AML-193 (cell line): ENCODE results near the gene BTBD18.
A peak's percentile ranks its signal among the peaks of the same experiment; 100 is the strongest.

ENCODE experiments used
- DNase-seq, 2 experiments: peaks; one replicate each; lab custom pipeline; 2025; lab: John Stamatoyannopoulos, UW

BTBD18 gene

DNA sequence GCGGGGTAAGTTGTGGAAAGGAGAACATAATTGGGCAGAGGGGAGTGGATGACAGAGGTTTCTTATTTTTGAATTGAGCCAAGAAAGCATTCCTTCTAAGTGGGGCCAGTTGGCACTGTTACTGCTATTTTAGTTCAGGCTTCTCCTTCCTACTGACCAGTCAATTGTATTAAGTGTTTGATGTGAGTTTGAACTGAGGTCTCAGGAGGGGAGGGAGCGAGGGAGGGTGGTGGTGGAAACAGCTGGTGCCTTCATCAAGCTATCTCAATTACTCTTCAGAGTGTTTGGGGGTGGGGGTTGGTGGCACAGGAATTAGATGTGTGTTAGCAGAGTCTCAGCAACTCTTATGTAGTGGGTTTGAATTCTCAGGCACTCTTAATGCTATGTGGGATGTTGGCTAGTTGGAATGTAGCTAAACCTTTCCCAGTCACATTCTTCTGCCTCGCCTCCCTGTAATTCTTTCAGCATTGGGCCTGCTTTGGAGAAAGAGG lies 24.5 kb upstream of the BTBD18 start:
- DNase-seq = no peak

DNA sequence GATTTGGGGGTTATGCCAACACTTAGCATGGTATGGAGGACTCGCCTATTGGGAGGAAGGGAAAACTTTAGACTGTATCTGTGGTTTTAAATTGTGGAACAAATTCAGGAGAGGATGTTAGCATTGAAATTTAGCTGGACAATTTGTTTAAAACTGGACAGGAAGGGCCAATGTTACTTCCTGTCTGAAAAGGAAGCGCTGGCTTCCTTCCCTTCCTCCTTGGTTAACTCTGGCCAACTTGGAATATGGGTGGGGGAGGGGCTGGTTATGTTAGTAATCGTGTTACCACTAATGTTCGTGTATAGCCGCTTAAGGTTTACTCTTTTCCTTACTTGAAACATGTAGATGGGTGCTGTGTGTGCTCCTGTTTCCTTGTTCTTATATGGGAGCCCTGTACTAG lies 23.9 kb upstream of the BTBD18 start:
- DNase-seq = no peak

DNA sequence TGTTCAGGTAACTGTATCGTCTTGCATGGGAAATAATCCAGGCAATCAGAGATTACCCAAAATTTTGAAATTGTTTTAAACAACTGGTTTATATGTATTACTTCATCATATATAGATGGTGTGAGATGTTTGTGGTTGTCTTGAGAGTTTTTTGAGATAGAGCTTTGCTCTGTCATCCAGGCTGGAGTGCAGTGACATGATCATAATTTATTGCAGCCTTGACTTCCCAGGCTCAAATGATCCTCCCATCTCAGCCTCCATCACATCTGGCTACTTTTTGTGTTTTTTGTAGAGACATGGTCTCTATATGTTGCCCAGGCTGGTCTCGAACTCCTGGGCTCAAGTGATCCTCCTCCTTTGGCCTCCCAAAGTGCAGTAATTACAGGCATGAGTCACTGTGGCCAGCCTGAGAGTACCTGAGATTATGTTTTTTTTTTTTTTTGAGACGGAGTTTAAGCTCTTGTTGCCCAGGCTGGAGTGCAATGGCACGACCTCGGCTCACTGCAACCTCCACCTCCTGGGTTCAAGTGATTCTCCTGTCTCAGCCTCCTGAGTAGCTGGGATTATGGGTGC lies 21.5 kb upstream of the BTBD18 start:
- no peak for DNase-seq

DNA sequence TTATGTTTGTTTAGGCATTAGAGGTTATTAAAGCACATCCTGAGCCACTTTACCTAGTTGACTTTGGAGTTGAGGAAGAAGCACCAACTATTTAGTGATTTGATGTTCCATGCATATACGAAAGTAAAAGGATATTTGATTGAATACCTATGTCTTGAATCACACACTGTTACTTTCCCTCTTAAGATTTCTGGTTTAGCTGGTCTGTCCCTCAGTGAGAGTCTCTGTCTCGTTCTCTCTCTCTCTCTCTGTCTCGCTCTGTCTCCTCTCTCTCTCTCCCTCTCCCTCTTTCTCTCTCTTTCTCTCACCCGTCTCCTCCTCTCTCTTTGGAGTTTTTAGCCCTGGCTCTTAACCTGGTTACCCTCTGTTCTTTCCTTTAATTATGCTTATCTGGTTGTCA lies 20.9 kb upstream of the BTBD18 start:
- no peak for DNase-seq

DNA sequence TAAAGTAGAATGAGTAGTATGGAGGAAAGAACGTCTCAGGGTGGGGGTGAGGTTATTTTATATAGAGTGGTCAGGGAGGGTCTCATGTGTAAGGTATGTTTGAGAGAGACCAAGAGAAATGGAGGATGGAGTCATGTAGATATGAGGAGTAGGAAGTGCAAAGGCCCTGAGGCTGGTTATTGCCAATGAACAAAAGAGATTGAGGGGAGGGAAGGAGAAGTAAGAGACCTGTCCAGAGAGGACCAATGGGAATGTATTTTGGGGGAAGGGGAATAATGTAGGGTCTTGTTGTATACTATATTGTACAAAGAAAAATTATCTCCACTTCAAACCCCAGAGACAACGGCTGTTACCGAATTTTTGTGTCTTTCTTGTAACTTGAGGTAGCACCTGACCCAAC lies 19.7 kb upstream of the BTBD18 start:
- no peak for DNase-seq

DNA sequence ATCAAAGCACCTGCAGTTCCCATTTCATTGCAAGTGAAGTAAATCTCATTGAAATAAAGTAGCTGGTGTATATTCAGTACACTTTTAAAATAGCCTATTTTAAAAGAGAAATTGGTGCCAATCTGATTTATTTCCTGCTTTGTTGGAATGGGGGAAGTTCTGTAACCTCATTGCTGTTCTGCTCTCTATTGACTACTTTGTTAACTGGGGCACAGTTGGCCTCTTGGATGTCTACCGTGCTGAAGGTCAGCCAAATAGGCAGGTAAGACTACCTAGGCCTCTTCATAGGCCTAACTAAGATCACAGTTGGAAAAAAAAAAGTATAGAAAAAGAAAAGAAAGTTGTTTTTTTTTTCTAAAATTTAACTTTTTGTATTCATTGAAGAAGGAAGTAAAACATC lies 19.2 kb upstream of the BTBD18 start:
- DNase-seq = no peak

DNA sequence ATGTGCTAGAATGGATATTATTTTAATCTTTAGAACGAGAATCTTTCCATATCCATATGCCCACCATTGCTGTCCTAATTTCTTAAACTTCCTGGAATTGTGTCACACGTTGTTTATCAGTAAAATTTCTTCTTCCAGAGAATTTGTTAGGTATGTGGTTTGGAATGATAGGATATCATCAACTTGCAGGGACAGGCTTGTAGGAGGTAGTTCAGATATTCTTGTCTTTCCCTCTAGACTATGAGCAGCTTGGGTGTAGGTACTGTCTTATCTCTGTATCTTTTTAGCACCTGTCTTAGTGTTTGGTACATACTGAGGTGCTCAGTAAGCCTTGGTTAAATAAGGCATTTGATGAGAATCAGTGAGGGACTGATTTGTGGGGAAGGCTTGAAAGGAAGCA lies 13.4 kb upstream of the BTBD18 start:
- DNase-seq = no peak

DNA sequence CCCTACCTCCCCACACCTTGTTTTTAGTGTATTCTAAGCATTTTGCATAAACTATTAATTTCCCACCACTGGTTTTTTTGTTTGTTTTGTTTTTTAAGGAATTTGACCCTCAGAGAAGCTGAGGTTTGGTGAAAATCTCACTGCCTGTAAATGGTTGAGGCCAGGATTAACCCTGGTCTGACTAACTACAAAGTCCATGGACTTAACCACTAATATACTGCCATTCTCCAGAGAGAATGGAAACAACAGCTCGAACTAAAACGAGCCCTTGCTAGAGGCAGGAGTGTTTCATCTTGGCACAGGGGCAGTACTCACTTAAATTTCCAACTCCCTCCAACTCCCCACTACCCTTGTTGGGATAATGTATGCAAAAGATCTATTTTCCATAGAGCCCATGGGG lies 12.9 kb upstream of the BTBD18 start:
- DNase-seq = no peak

DNA sequence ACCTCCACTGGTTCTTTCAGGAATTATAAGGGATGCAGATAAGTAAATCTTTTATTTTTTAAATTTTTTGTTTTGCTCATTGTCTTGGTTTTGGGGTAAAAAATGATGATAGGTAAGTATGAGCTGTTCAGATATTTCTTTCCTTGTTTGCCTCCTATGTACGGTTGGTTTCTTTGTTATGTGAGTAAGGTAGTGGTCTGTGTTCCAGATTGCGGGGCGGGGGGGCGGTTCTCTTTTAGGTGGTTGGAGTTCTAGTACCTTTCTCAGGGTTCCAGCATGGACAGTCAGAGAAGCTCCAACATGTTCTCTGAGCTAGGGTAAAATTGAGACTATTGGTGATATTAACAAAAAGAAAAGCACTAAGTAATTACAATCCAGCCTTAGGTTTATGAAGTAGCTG lies 12.4 kb upstream of the BTBD18 start:
- DNase-seq = no peak

DNA sequence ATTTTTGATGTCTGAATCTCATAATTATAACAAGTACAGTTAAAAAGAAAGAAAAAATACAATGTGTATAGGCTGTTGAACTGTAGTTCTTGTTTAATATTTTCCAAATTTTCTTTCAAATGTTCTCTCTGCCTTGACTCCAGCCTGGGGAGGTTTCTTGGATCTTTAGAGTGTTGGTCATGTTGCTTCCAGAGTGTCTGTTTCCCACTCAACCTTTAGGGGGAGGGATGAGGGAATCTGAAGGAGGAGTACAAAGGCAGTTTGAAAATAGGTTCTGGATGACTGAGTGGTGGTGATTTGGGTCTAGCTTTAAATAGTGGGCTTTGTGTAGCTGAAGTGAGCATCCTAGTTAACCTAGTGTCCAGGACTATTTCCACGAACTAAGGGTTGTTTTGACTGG lies 11.9 kb upstream of the BTBD18 start:
- no peak for DNase-seq

DNA sequence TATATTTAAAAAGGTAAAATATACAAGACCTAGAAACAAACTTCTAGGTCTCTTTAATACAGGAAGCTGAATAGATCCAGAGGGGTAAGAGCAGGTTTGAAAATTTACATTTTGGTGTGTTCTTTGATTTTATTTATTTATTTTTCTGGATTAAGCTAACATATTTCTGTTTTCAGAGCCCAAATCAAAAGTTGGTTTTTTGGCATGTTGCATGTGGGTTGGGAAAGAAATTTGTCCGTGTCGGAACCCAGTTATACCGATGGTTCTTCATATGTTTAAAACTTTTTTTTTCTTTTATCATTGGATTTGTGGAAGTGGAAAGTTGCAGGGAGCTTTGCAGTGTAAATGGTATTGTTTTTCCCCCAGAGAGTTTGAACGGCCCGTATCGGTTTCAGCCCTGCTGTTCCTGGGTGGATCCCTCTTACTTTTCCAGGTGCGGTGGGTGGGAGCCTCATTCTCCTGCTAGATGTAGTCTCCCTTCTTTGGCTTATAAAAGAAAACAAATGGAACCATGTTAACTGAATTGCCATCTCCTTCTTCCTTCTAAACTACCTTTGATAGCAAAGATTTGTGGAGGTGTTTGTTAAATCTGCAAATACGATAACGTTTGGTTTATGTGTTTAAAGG lies 10.7 kb upstream of the BTBD18 start:
- no peak for DNase-seq

DNA sequence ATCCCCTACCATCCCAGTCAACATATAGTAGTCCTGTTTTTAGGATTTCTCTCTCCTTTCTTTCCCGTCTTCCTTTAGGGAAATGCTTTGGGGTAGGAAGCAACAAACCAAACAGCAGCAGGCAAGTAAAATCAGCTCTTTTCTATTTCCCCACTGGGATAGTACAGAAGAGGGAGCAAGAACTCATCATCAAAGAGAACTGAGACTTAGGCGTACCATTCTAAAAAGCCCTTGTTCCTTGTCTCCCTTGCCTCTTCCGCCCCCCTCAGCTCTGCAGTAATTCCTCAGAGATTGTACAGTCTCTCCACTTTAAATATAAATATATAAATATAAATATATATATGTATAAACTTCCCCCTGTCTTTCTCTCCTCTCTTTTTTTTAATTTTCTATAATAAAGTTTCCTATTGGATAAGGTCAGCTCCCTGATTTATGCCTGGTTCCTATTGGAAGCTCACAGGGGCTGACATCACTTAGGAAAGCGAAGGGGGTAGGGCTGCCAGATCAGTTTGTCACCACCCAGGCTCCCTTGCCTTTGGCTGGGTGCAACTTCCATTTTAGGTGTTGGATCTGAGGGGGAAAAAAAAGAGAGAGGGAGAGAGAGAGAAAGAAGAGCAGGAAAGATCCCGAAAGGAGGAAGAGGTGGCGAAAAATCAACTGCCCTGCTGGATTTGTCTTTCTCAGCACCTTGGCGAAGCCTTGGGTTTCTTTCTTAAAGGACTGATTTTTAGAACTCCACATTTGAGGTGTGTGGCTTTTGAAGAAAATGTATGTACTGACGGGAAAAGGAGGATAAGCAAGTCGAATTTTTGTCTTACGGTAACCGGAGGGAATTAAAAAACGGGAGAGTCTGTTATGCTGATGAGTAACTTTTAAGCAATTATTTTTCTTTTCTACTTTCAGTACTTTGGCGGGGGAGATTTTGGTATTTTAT lies 9.9 kb upstream of the BTBD18 start, which contains the start of gene CTNND1:
Gene CTNND1, plus strand, starts transcription at position 502 of the 934 bp plus-strand sequence. CDS start 29,677 bp downstream, outside the sequence.
- DNase-seq = peak; percentile 77 to 85

DNA sequence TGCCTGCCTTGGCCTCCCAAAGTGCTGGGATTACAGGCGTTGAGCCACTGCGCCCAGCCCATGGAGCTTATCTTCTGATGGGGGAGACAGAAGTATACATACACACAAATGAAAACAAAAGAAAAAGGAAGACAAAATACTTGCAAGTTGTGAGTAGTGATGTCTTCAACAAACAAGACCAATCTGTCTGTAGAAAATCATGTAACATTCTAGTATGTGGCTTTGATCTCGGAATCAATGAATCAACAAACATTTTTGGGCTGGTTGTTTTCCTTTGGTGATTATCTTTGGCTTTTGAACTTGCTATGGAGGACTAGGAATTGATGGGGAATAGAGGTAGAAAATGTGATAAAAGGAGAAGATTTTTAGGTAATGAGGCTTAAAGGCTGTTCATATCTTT lies 6.6 kb upstream of the BTBD18 start:
- DNase-seq = no peak

DNA sequence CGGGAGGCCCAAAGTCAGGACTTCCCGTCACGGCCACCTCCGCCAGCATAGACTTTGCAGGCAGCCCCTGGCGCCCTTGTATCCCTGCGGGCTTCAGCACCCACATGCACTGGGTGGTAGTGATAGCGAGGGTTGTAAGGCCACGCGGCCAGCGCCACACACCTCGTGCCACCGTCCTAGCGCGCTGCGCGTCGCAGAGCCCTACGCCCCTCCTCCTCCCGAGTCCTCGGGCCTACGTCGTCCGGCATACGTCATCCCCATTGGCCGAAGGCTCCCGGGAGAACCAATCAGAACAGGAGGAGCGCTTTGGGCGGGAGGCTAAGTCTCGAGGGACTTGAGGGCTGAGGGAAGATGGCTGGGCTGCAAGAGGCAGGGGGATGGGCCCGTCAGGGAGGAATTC lies 1.3 kb upstream of the BTBD18 start:
- DNase-seq = no peak

DNA sequence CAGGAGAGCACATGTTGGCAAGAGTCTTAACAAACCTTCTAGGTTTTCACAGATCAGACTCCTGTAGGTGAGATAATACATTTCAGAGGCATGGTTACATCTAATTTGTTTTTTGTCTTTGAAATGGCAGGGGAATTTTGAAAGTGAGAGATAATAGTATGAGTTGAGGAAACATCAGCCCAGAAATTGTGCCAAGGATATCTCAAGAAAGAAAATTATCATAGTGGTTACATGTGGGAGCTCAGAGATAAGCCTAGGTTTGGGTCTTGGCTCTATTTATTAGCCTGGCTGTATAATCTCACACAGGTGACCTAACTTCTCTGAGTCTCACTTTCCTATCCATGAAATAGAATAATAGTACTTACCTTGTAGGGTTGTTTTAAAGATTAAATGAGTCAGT lies 443 bp downstream of the BTBD18 start:
- no peak for DNase-seq

DNA sequence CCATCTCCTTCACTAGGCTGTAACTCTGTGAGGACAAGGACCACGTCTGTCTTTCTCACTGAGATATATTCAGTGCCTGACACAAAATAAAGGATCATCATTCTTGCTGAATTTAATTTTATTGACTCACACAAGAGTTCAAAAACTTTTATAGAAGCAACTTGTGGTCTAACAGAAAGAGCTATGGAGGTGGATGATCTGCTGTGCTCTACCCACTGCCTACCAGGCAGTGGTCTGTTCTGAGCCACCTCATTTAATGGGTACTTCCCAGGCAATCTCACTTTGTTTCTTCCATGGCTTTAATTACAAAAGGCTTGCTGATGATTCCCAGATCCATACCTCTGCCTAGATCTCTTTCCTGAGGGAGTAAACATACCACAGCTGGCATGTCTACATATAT lies 4.7 kb downstream of the BTBD18 start:
- no peak for DNase-seq

DNA sequence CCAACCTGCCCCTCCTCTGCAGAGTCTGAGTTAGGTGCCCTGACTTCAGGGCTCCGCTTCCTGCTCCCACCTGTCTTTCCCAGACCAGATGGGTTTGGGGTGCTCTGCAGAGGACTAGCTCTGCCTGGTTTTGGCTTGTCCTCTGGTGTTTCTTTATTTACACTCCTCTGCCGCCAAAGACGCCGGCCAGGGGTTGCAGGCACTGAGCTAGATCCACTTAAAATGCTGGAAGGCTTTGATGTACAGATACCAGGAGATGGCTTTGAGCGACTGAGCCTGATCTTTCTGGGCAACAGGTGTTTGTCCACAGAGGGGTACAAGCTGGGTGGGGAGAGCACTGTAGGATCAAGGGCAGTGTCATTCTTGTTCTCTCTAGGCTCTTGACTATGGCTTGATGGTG lies 6.4 kb downstream of the BTBD18 start:
- no peak for DNase-seq

DNA sequence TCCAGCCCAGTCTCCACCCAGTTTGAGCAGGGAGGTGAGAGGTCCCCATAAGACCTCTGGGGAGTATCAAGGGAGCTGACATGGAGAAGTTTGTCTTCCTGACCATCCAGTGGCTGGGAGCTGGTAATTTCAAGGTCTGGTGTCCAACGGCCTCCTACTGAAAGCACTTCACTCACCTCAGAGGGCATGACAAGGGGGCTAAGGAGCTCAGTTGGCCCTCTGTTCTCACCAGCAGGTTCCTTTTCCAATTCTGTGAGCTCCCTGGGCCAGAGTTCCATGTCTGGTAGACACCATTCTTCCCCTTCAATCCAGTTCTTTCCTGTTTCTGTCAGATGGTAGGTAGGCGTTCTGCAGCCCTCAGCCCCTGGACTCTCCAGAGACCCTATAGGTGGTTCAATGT lies 7.3 kb downstream of the BTBD18 start:
- no peak for DNase-seq

DNA sequence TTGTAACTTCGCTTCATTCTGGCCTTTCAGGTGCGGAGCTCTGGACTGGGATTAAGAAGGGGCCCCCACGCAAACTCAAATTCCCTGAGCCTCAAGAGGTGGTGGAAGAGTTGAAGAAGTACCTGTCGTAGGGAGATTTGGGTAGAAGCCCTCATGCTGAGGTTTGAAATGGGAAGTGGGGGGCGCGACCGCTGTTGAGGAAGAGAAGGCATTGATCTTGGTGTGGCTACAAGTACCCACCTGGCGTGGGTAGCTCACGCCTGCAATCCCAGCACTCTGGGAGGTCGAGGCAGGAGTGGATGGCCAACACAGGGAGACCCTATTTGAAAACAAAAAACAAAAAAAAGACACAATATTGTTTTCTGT lies 9.5 kb downstream of the BTBD18 start:
- no peak for DNase-seq

DNA sequence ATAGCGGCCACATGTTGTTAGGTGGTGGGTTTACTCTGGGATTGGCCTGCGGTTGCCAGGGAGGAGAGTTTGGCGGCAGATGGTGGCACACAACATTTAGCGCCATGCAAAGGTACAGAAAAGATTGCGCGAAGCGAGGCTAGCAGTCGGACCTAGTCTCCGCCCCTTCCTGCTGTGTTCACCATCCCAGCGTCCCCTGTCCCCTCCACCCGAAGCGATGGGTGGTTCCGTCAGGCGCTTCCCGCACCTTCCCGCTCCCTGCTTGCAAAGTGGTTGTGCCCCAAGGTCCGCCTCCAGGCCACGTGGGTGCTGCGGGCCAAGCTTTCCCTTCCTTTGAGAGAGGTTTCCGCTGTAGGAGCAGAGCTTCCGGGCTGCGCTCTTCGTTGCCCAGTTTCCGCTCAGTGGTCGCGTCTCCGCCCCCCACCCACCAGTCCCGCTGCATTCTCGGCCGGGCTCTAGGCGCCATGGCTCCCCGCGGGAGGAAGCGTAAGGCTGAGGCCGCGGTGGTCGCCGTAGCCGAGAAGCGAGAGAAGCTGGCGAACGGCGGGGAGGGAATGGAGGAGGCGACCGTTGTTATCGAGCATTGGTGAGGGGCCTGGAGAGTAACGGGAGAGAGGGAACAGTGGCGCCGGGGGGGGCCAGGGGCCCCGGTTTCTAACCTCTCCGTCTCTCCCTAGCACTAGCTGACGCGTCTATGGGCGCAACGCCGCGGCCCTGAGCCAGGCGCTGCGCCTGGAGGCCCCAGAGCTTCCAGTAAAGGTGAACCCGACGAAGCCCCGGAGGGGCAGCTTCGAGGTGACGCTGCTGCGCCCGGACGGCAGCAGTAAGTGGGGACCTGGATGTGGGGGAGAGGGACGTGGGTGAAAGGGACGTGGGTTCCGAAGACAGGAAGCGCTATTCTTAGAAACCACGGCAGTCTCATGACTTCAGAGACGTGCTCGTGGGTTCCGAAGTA lies 10.2 kb downstream of the BTBD18 start, which contains the start of gene SELENOH:
Gene SELENOH, plus strand, starts transcription at position 360 of the 955 bp plus-strand sequence. Its CDS starts 105 bp downstream, at position 465.
- DNase-seq = peak; percentile 91 to 93

DNA sequence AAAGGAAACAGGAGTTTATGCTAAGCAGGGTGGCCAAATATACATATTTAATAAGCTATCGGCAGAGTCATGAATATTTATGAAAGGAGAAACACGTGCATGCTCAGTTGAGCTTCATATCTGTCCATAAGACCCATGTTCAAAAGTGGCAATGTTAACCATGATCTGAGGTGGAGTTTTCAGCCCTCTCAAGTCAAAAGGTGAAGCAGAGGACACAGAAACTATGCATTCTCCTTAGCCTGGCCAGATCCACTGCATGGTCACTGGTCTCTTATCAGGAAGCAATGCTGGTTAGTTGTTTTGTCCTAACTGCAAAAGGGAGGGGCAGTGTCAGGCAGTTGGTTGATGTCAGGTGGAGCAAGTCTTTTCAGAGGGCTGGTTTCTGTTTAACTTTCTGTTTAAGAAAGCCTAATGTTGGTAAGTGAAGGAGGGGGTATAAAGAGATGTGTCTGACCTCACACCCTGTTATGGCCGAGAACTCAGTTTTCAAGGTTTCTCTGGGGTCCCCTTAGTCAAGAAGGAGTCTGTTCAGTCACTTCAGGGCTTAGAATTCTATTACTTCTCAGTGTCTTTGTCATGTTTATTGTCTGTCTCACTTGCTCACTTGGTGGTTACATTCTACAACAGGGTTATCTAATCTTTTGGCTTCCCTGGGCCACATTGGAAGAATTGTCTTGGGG lies 15.9 kb downstream of the BTBD18 start:
- no peak for DNase-seq
